Effector memory CD4-positive, alpha-beta T cell (primary cell): ENCODE measurements around the gene TSPYL1.
A peak's percentile ranks its signal among the peaks of the same experiment; 100 is the strongest.
"Not testable (repeated sequence)": the region's sequence is repeated elsewhere in the genome, so short reads cannot be mapped to it uniquely, and the experiment has no call there.

Experiments used
- DNase-seq, 3 donors: peaks; one replicate each; pipeline ENCODE4 v3.0.0-alpha.2; 2020
- H3K27ac ChIP-seq: 2 replicates; pipeline ENCODE4 v1.7.0; 2013; ENCODE audit warnings: mild to moderate bottlenecking, low read length, moderate library complexity; ENCODE audit not compliant: insufficient read depth, poor library complexity, severe bottlenecking
- H3K27me3 ChIP-seq: replicated peaks from 2 replicates; pipeline ENCODE4 v1.7.0; 2013; ENCODE audit warnings: mild to moderate bottlenecking, low read length; ENCODE audit not compliant: insufficient read depth, control insufficient read depth, poor library complexity, severe bottlenecking
- H3K36me3 ChIP-seq: 2 replicates; pipeline ENCODE4 v1.7.0; 2013; ENCODE audit warnings: mild to moderate bottlenecking, low read length, moderate library complexity; ENCODE audit not compliant: control insufficient read depth, insufficient read depth
- H3K4me1 ChIP-seq: 2 replicates; pipeline ENCODE4 v1.7.0; 2013; ENCODE audit warnings: low read length, mild to moderate bottlenecking; ENCODE audit not compliant: control insufficient read depth, insufficient read depth, poor library complexity, severe bottlenecking
- H3K4me3 ChIP-seq: 2 replicates; pipeline ENCODE4 v1.7.0; 2013; ENCODE audit warnings: low read length, low read depth, mild to moderate bottlenecking; ENCODE audit not compliant: insufficient read depth, poor library complexity, severe bottlenecking
- H3K9me3 ChIP-seq: 2 replicates; pipeline ENCODE4 v1.7.0; 2013; ENCODE audit warnings: mild to moderate bottlenecking, low read length, moderate library complexity; ENCODE audit not compliant: control insufficient read depth
- total RNA-seq, 3 donors: gene quantifications; one replicate each; lab custom pipeline; 2026; lab: John Stamatoyannopoulos, UW

Gene TSPYL1
- total RNA-seq: 386 to 597 (median 517) reads per million in 3 donors

GRCh38 chr6:116279232-116280160 is at the start of gene TSPYL1:
Gene TSPYL1 (minus strand): TSS chr6:116279930. CDS start chr6:116279830, 100 bp downstream.
- peak; percentile 90 to 95 (median 92) for DNase-seq
- H3K27me3 ChIP-seq: no peaks in the 10 kb centered on the region
- peak within 1 kb of the TSS; percentile 90 for H3K4me3 ChIP-seq
- H3K36me3 ChIP-seq: peaks cover 12% of the 10 kb centered on the region
- H3K27ac ChIP-seq: peak within 1 kb of the TSS; percentile 99
- H3K9me3 ChIP-seq: no peaks in the 10 kb centered on the region
- H3K4me1 ChIP-seq: peaks cover 29% of the 10 kb centered on the region

GRCh38 chr6:116329156-116329555 is 49.4 kb upstream of the TSPYL1 start:
- no peak for DNase-seq

GRCh38 chr6:116328528-116328903 is 48.8 kb upstream of the TSPYL1 start:
- no peak overlapping the region for H3K27ac ChIP-seq
- H3K4me1 ChIP-seq: no peaks in the 10 kb centered on the region
- H3K27me3 ChIP-seq: no peaks in the 10 kb centered on the region
- H3K4me3 ChIP-seq: no peak overlapping the region
- H3K36me3 ChIP-seq: no peaks in the 10 kb centered on the region
- no peak for DNase-seq
- no peaks in the 10 kb centered on the region for H3K9me3 ChIP-seq

More at GRCh38 chr6:116329156-116329555, 49.4 kb upstream of the TSPYL1 start:
- Histone ChIP-seq H3K4me3 (no peak overlapping the region), H3K9me3 (no peaks in the 10 kb centered on the region), H3K27ac (no peak overlapping the region), H3K36me3 (no peaks in the 10 kb centered on the region), H3K27me3 (no peaks in the 10 kb centered on the region), H3K4me1 (no peaks in the 10 kb centered on the region)

GRCh38 chr6:116327803-116328527 is 48.2 kb upstream of the TSPYL1 start:
- no peaks in the 10 kb centered on the region for H3K27me3 ChIP-seq
- H3K36me3 ChIP-seq: no peaks in the 10 kb centered on the region
- no peak overlapping the region for H3K27ac ChIP-seq
- no peak overlapping the region for H3K4me3 ChIP-seq
- DNase-seq: no peak
- H3K4me1 ChIP-seq: no peaks in the 10 kb centered on the region
- no peaks in the 10 kb centered on the region for H3K9me3 ChIP-seq

- Histone ChIP-seq H3K4me1 (no peaks in the 10 kb centered on the region), H3K4me3 (no peak overlapping the region), H3K36me3 (no peaks in the 10 kb centered on the region), H3K27ac (no peak overlapping the region), H3K27me3 (no peaks in the 10 kb centered on the region), H3K9me3 (no peaks in the 10 kb centered on the region)
- no peak for DNase-seq
Observed at GRCh38 chr6:116326996-116327395, 47.3 kb upstream of the TSPYL1 start.

GRCh38 chr6:116326181-116326671 is 46.5 kb upstream of the TSPYL1 start:
- Histone ChIP-seq H3K27me3 (no peaks in the 10 kb centered on the region), H3K36me3 (no peaks in the 10 kb centered on the region), H3K27ac (no peak overlapping the region), H3K9me3 (no peaks in the 10 kb centered on the region), H3K4me1 (no peaks in the 10 kb centered on the region), H3K4me3 (no peak overlapping the region)
- no peak for DNase-seq

GRCh38 chr6:116325634-116326132 is 46.0 kb upstream of the TSPYL1 start:
- H3K36me3 ChIP-seq, H3K4me1 ChIP-seq, H3K9me3 ChIP-seq, DNase-seq, H3K27ac ChIP-seq, H3K27me3 ChIP-seq, H3K4me3 ChIP-seq: not testable (repeated sequence)

GRCh38 chr6:116323863-116324262 is 44.1 kb upstream of the TSPYL1 start:
- Histone ChIP-seq H3K4me3 (no peak overlapping the region), H3K36me3 (no peaks in the 10 kb centered on the region), H3K9me3 (no peaks in the 10 kb centered on the region), H3K27ac (no peak overlapping the region), H3K27me3 (no peaks in the 10 kb centered on the region), H3K4me1 (no peaks in the 10 kb centered on the region)
- no peak for DNase-seq

- not testable (repeated sequence) for H3K27ac ChIP-seq, H3K27me3 ChIP-seq, H3K4me1 ChIP-seq, H3K36me3 ChIP-seq, H3K9me3 ChIP-seq, DNase-seq, H3K4me3 ChIP-seq
Observed at GRCh38 chr6:116321933-116322332, 42.2 kb upstream of the TSPYL1 start.
